Measurements from ENCODE around the gene FBLN5. TPM values are rescaled to one million over a fixed set of nuclear protein-coding genes. Genes with fewer than 3 reads are reported as not detected.
"Not testable (repeated sequence)": the region's sequence is repeated elsewhere in the genome, so short reads cannot be mapped to it uniquely, and the experiment has no call there.

The FBLN5 gene
- total RNA-seq, 1 donor from 2014 or later: 240 TPM

DNA sequence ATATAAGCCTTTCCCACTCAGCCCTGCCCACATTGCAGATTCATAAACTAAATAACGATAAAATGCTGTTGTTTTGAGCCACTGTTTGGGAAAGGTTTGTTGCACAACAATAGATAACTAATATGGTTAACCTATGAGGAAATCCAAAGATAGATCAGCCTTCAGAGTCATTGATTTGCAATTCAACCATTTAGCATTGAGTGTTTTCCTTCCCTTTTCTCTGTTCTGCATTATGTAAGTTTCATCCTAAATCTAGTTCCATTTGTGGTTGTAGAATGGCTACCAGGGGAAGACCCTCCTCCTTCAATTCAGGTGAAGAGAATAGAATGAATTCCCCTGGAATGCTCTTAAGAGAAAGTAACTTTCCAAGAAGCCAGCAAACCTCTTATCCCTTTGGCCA lies 99.8 kb downstream of the FBLN5 start:
- no peak for DNase-seq (ENCODE audit: extremely low spot score in 2 of 2)
- Histone ChIP-seq H3K4me1 (no peaks in the 10 kb centered on the region), H3K27ac (no peak overlapping the region), H3K27me3 (no peaks in the 10 kb centered on the region), H3K4me3 (no peak overlapping the region), H3K36me3 (no peaks in the 10 kb centered on the region), H3K9me3 (no peaks in the 10 kb centered on the region)
- intact Hi-C loops (cut with DNase I): no loop called here
- TF ChIP-seq, protein P1, sequence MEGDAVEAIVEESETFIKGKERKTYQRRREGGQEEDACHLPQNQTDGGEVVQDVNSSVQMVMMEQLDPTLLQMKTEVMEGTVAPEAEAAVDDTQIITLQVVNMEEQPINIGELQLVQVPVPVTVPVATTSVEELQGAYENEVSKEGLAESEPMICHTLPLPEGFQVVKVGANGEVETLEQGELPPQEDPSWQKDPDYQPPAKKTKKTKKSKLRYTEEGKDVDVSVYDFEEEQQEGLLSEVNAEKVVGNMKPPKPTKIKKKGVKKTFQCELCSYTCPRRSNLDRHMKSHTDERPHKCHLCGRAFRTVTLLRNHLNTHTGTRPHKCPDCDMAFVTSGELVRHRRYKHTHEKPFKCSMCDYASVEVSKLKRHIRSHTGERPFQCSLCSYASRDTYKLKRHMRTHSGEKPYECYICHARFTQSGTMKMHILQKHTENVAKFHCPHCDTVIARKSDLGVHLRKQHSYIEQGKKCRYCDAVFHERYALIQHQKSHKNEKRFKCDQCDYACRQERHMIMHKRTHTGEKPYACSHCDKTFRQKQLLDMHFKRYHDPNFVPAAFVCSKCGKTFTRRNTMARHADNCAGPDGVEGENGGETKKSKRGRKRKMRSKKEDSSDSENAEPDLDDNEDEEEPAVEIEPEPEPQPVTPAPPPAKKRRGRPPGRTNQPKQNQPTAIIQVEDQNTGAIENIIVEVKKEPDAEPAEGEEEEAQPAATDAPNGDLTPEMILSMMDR (IDR thresholded peaks at IDR 0.05): no peak
- TF ChIP-seq POLR2A (IDR thresholded peaks at IDR 0.05) (no peak), POLR2AphosphoS5 (IDR thresholded peaks at IDR 0.05; ENCODE audit: insufficient read depth in 1 of 2, low read depth in 1 of 2) (no peak)

DNA sequence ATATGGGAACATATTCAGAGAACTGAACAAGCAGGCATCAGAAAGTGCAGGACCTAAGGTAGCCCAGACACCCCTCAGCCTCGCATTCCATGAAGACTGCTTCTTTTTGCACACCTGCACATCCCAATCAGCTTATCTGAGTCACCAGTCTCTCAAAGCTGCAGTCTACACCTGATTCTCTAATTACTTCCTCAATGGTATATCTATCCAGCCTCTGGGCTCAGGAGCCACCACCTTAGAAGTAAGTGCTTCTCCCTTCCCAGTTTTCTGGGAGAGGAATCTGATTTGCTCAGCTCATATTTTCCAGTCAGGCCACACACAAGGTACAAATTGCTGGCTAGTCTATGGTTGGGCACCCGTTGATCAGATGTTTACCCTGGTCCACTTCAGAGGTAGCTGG lies 101.8 kb downstream of the FBLN5 start:
- TF ChIP-seq POLR2AphosphoS5 (IDR thresholded peaks at IDR 0.05; ENCODE audit: insufficient read depth in 1 of 2, low read depth in 1 of 2) (no peak), POLR2A (IDR thresholded peaks at IDR 0.05) (no peak)
- TF ChIP-seq, protein P1 (IDR thresholded peaks at IDR 0.05): no peak
- intact Hi-C loops (cut with DNase I): no loop called here
- H3K9me3 ChIP-seq: no peaks in the 10 kb centered on the region
- H3K27ac ChIP-seq: no peak overlapping the region
- no peak overlapping the region for H3K4me3 ChIP-seq
- no peaks in the 10 kb centered on the region for H3K27me3 ChIP-seq
- no peak for DNase-seq (ENCODE audit: extremely low spot score in 2 of 2)
- no peaks in the 10 kb centered on the region for H3K36me3 ChIP-seq
- H3K4me1 ChIP-seq: no peaks in the 10 kb centered on the region

DNA sequence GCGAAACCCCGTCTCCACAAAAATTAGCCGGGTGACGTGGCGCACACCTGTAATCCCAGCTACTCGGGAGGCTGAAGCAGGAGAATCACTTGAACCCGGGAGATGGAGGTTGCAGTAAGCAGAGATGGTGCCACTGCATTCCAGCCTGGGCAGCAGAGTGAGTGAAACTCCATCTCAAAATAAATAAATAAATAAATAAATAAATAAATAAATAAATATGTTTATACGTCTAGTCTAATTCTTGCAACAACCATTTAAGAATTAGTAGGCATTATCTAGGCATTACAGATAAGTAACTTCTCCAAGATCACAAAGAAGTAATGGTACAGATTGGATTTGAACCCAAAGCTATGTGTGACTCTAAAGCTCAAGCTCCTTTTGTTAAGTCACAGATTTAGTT lies 102.4 kb downstream of the FBLN5 start:
- H3K4me3 ChIP-seq; intact Hi-C loops (cut with DNase I); H3K9me3 ChIP-seq: not testable (repeated sequence)

DNA sequence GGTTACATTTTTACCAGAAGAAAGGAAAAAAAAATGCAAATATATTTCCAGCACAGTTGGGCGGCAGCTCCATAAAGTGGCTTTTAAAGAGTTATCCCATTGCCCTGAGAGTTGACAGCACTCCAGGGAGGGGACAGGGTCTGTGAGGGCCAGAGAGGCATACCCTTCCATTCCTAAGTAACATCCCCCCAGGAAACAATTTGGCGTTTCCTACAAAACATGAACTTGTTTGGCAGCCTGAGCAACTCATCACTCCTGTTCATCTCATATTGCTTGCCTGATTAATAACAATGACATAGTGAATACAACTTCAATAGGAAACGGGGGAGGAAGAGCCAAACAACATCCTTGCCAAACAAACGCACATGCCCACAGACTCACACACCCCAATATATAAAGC lies 103.5 kb downstream of the FBLN5 start:
- Histone ChIP-seq H3K36me3 (no peaks in the 10 kb centered on the region), H3K4me3 (no peak overlapping the region), H3K9me3 (no peaks in the 10 kb centered on the region), H3K4me1 (no peaks in the 10 kb centered on the region), H3K27me3 (no peaks in the 10 kb centered on the region), H3K27ac (no peak overlapping the region)
- TF ChIP-seq POLR2AphosphoS5 (IDR thresholded peaks at IDR 0.05; ENCODE audit: insufficient read depth in 1 of 2, low read depth in 1 of 2) (no peak), POLR2A (IDR thresholded peaks at IDR 0.05) (no peak)
- TF ChIP-seq, protein P1 (IDR thresholded peaks at IDR 0.05): no peak
- DNase-seq (ENCODE audit: extremely low spot score in 2 of 2): no peak
- intact Hi-C loops (cut with DNase I): no loop called here

More for the DNA sequence above, 102.4 kb downstream of the FBLN5 start:
- not testable (repeated sequence) for H3K27me3 ChIP-seq; DNase-seq (ENCODE audit: extremely low spot score in 2 of 2); H3K27ac ChIP-seq; H3K4me1 ChIP-seq; H3K36me3 ChIP-seq

DNA sequence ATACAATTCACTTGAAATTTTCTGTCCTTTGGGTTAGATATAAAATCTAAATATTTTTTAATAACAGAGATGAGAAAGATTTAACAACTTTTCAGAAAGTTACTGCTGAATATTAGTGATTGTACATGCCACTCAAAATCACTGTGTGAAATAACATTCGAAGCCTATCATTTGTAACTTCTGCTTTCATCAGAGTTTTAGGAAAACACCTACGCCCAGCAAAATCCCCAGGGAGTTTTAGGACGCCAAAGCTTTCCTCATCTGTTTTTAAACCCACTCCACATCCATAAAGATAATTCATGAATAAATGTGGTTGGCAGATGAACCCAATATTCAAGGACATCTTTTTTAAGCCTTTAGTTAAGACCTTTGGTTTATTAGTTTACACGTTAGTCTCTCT lies 104.1 kb downstream of the FBLN5 start:
- intact Hi-C loops (cut with DNase I): no loop called here
- Histone ChIP-seq H3K27ac (no peak overlapping the region), H3K4me3 (no peak overlapping the region), H3K9me3 (no peaks in the 10 kb centered on the region), H3K4me1 (no peaks in the 10 kb centered on the region), H3K27me3 (no peaks in the 10 kb centered on the region), H3K36me3 (no peaks in the 10 kb centered on the region)
- DNase-seq (ENCODE audit: extremely low spot score in 2 of 2): no peak
- TF ChIP-seq, protein P1 (IDR thresholded peaks at IDR 0.05): no peak
- TF ChIP-seq POLR2A (IDR thresholded peaks at IDR 0.05): no peak
- TF ChIP-seq POLR2AphosphoS5 (IDR thresholded peaks at IDR 0.05; ENCODE audit: insufficient read depth in 1 of 2, low read depth in 1 of 2): no peak

DNA sequence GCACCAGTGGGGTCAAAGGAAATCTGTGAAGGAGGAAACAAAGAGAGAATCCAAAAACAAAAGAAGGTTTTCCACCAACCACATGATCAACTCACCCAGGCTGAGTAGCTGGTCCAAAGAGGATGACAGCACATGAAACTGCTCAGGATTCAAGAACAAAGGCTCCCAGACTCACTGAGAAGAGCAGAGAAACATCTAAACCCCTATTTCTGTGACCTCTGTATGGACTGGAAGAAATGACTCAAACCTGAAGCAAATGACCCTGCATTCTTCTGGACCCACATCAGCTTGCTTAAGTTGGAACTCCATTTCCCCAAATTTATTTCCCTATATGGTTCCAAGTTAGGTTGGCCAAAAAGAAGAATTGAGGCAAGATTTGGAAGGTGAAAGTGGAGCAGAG lies 106.4 kb downstream of the FBLN5 start:
- Histone ChIP-seq H3K9me3 (no peaks in the 10 kb centered on the region), H3K27me3 (no peaks in the 10 kb centered on the region), H3K4me3 (no peak overlapping the region), H3K36me3 (no peaks in the 10 kb centered on the region), H3K27ac (no peak overlapping the region), H3K4me1 (peaks cover 9% of the 10 kb centered on the region)
- TF ChIP-seq POLR2A (IDR thresholded peaks at IDR 0.05): no peak
- TF ChIP-seq, protein P1 (IDR thresholded peaks at IDR 0.05): no peak
- TF ChIP-seq POLR2AphosphoS5 (IDR thresholded peaks at IDR 0.05; ENCODE audit: insufficient read depth in 1 of 2, low read depth in 1 of 2): no peak
- intact Hi-C loops (cut with DNase I): no loop called here
- no peak for DNase-seq (ENCODE audit: extremely low spot score in 2 of 2)

Data from vagina (tissue), 2 donors.